Activated CD8-positive, alpha-beta T cell treated with anti-CD3 and anti-CD28 coated beads for 36 hours (primary cell): Measurements from ENCODE around the gene DOP1B. TPM values are rescaled to one million over a fixed set of nuclear protein-coding genes. Genes with fewer than 3 reads are reported as not detected.
"Not testable (repeated sequence)": the region's sequence is repeated elsewhere in the genome, so short reads cannot be mapped to it uniquely, and the experiment has no call there.

Experiments used
- ATAC-seq: fragments of 200-7000 bp; cut with Tn5 transposase; one replicate; pipeline ENCODE4 v1.10.0; 2021; ENCODE audit warnings: mild to moderate bottlenecking, moderate library complexity
- CTCF ChIA-PET: fragments of 350-600 bp; sonication (Branson Sonifier 250); formaldehyde crosslinking; loops from one replicate; lab custom pipeline; 2021; ENCODE audit warnings: antibody characterized with exemption; lab: Charles Lee
- POLR2A ChIA-PET: fragments of 350-600 bp; sonication (Branson Sonifier 250); formaldehyde crosslinking; loops from one replicate; lab custom pipeline; 2021; ENCODE audit warnings: antibody characterized with exemption; lab: Charles Lee
- DNase-seq: peaks from one replicate; pipeline ENCODE4 v3.0.0-alpha.2; 2020
- H3K27ac Mint-ChIP-seq: one replicate; pipeline ENCODE4 v1.8.0; 2021; ENCODE audit warnings: mild to moderate bottlenecking, mixed read lengths
- H3K27me3 Mint-ChIP-seq: one replicate; pipeline ENCODE4 v1.8.0; 2021; ENCODE audit warnings: mixed read lengths
- H3K36me3 Mint-ChIP-seq: one replicate; pipeline ENCODE4 v1.8.0; 2021; ENCODE audit warnings: low read depth, mixed read lengths
- H3K4me1 Mint-ChIP-seq: one replicate; pipeline ENCODE4 v1.8.0; 2021; ENCODE audit warnings: low read depth, mixed read lengths
- H3K4me3 Mint-ChIP-seq: one replicate; pipeline ENCODE4 v1.8.0; 2021; ENCODE audit warnings: mild to moderate bottlenecking, moderate library complexity, mixed read lengths
- H3K9me3 Mint-ChIP-seq: one replicate; pipeline ENCODE4 v1.8.0; 2021; ENCODE audit warnings: mixed read lengths
- CTCF ChIP-seq: fragments of 200-600 bp; IDR thresholded peaks from one replicate; pipeline ENCODE4 v1.8.0; 2022; ENCODE audit warnings: antibody characterized with exemption, mild to moderate bottlenecking
- intact Hi-C: fragments of 100-400 bp; cut with micrococcal nuclease; formaldehyde crosslinking; loops from one replicate; pipeline ENCODE4 v1.10.0; 2022
- total RNA-seq, 2 experiments: library from RNA; stranded (reverse); gene quantifications; one replicate each; pipeline ENCODE4 v1.2.3, GENCODE V29; 2021

DOP1B gene
- total RNA-seq, 2 experiments from 2014 or later, result 14.3 to 15.2 TPM

GRCh38 chr21:36134803-36135390 lies 21.7 kb upstream of the DOP1B start, which contains the start of gene CBR3:
CBR3 (plus strand) TSS chr21:36135079; CDS start chr21:36135193, 114 bp downstream.
- no peaks in the 10 kb centered on the region for H3K9me3 Mint-ChIP-seq
- ChIA-PET CTCF (interaction anchor here (1.2 to 4.6 kb wide), 4 partner anchors 9 to 185 kb away, joined by 3 to 24 read pairs (median 4); partner anchors contain the start of gene MORC3), POLR2A (interaction anchor here (1.0 to 1.8 kb wide), 2 partner anchors 20 to 22 kb away, joined by 3 to 8 read pairs; no protein-coding TSS in a partner anchor)
- peak within 1 kb of the TSS; percentile 85 for H3K27ac Mint-ChIP-seq
- TF ChIP-seq CTCF, result no peak
- peak within 1 kb of the TSS; percentile 89 for H3K4me3 Mint-ChIP-seq
- intact Hi-C loops, result no loop called here
- H3K4me1 Mint-ChIP-seq, result peaks cover 26% of the 10 kb centered on the region
- peak; percentile 54 for ATAC-seq
- H3K27me3 Mint-ChIP-seq, result no peaks in the 10 kb centered on the region
- peak; percentile 75 for DNase-seq
- H3K36me3 Mint-ChIP-seq, result peaks cover 5% of the 10 kb centered on the region

GRCh38 chr21:36135391-36136102 lies 21.1 kb upstream of the DOP1B start:
- H3K36me3 Mint-ChIP-seq, result peaks cover 5% of the 10 kb centered on the region
- no peak for TF ChIP-seq CTCF
- intact Hi-C loops, result no loop called here
- no peaks in the 10 kb centered on the region for H3K27me3 Mint-ChIP-seq
- ChIA-PET POLR2A (interaction anchor here (0.7 to 1.8 kb wide), 5 partner anchors 13 to 75 kb away, joined by 3 to 8 read pairs (median 3); partner anchors contain the start of gene SETD4), CTCF (interaction anchor here (0.9 to 4.6 kb wide), 7 partner anchors 9 to 184 kb away, joined by 3 to 24 read pairs (median 4); partner anchors contain the start of gene MORC3)
- H3K9me3 Mint-ChIP-seq, result no peaks in the 10 kb centered on the region
- ATAC-seq (peak; percentile 77), DNase-seq (peak; percentile 84)
- peaks cover 23% of the 10 kb centered on the region for H3K4me1 Mint-ChIP-seq
- peak overlapping the region; percentile 89 for H3K4me3 Mint-ChIP-seq
- H3K27ac Mint-ChIP-seq, result peak overlapping the region; percentile 85

GRCh38 chr21:36139791-36140190 lies 16.8 kb upstream of the DOP1B start:
- H3K36me3 Mint-ChIP-seq, POLR2A ChIA-PET, H3K27me3 Mint-ChIP-seq, H3K9me3 Mint-ChIP-seq, DNase-seq, H3K4me3 Mint-ChIP-seq, H3K27ac Mint-ChIP-seq, ATAC-seq: not testable (repeated sequence)
- CTCF ChIA-PET, result interaction anchor here (0.7 to 4.4 kb wide), 7 partner anchors 12 to 190 kb away, joined by 3 to 54 read pairs (median 7); no protein-coding TSS in a partner anchor
- peaks cover 14% of the 10 kb centered on the region for H3K4me1 Mint-ChIP-seq
- intact Hi-C loops, result loop anchor here (5.0 kb wide), 1 partner anchor 193 kb away; no protein-coding TSS in a partner anchor

GRCh38 chr21:36141513-36141925 lies 15.1 kb upstream of the DOP1B start:
- DNase-seq (peak; percentile 94), ATAC-seq (peak; percentile 96)
- H3K4me1 Mint-ChIP-seq, result peaks cover 15% of the 10 kb centered on the region
- no peaks in the 10 kb centered on the region for H3K9me3 Mint-ChIP-seq
- peak; percentile 95 for TF ChIP-seq CTCF
- no peaks in the 10 kb centered on the region for H3K27me3 Mint-ChIP-seq
- intact Hi-C loops, result loop anchor here (5.0 kb wide), 1 partner anchor 191 kb away; no protein-coding TSS in a partner anchor
- ChIA-PET POLR2A (interaction anchor here (1.1 kb wide), 1 partner anchor 15 kb away, joined by 4 read pairs; the partner anchor contains the start of gene DOP1B), CTCF (interaction anchor here (0.6 to 4.4 kb wide), 23 partner anchors 9 to 247 kb away, joined by 3 to 54 read pairs (median 4); partner anchors contain the start of gene MORC3)
- H3K36me3 Mint-ChIP-seq, result peaks cover 9% of the 10 kb centered on the region
- H3K27ac Mint-ChIP-seq, result no peak overlapping the region
- no peak overlapping the region for H3K4me3 Mint-ChIP-seq

- H3K36me3 Mint-ChIP-seq, H3K27ac Mint-ChIP-seq, POLR2A ChIA-PET, H3K4me3 Mint-ChIP-seq, ATAC-seq, CTCF ChIA-PET, H3K27me3 Mint-ChIP-seq, DNase-seq, H3K9me3 Mint-ChIP-seq: not testable (repeated sequence)
- intact Hi-C loops, result loop anchor here (5.0 kb wide), 1 partner anchor 188 kb away; no protein-coding TSS in a partner anchor
- peaks cover 14% of the 10 kb centered on the region for H3K4me1 Mint-ChIP-seq
Observed at GRCh38 chr21:36144233-36144632, 12.4 kb upstream of the DOP1B start.
